SU-DHL-6 (cell line): ENCODE data around the gene DCLK1.

Source experiments
- H2AFZ ChIP-seq: fragments of 200-600 bp; sonication (generic); 2 replicates; pipeline ENCODE4 v1.6.1; 2014; ENCODE audit warnings: low read depth, mild to moderate bottlenecking, moderate library complexity, mixed read lengths, antibody characterized with exemption, low read length; ENCODE audit not compliant: severe bottlenecking
- H3F3A ChIP-seq: fragments of 200-600 bp; shearing (Covaris generic); 2 replicates; pipeline ENCODE4 v1.6.0; 2016; ENCODE audit warnings: antibody characterized with exemption, mild to moderate bottlenecking; ENCODE audit not compliant: insufficient read depth
- H3K27ac ChIP-seq: fragments of 200-600 bp; sonication (generic); 2 replicates; pipeline ENCODE4 v1.5.1; 2016; ENCODE audit warnings: low read depth, mild to moderate bottlenecking, low read length, moderate library complexity, mixed read lengths
- H3K27me3 ChIP-seq: fragments of 200-600 bp; sonication (generic), shearing (Covaris generic); 2 replicates; pipeline ENCODE4 v1.6.0; 2014; ENCODE audit warnings: mild to moderate bottlenecking, low read length
- H3K36me3 ChIP-seq: fragments of 200-600 bp; sonication (generic); 2 replicates; pipeline ENCODE4 v1.6.1; 2014; ENCODE audit warnings: mild to moderate bottlenecking, low read length, mixed read lengths
- H3K4me2 ChIP-seq: fragments of 300-600, 200-600 bp; shearing (Covaris generic), sonication (generic); 2 replicates; pipeline ENCODE4 v1.6.0; 2014; ENCODE audit warnings: low read length, low read depth, mild to moderate bottlenecking; ENCODE audit not compliant: poor library complexity, severe bottlenecking
- H3K4me3 ChIP-seq: fragments of 200-600 bp; sonication (generic); 2 replicates; pipeline ENCODE4 v1.5.1; 2014; ENCODE audit warnings: antibody characterized with exemption, low read length, mild to moderate bottlenecking, mixed read lengths; ENCODE audit not compliant: insufficient read depth, poor library complexity, severe bottlenecking
- H3K79me2 ChIP-seq: fragments of 200-600 bp; sonication (generic); 2 replicates; pipeline ENCODE4 v1.6.1; 2014; ENCODE audit warnings: mild to moderate bottlenecking, low read length, moderate library complexity; ENCODE audit not compliant: insufficient read depth
- H3K9ac ChIP-seq: fragments of 200-600 bp; sonication (generic); 2 replicates; pipeline ENCODE4 v1.7.0; 2014; ENCODE audit warnings: mild to moderate bottlenecking, low read length
- H3K9me2 ChIP-seq: fragments of 200-600 bp; sonication (generic); replicated peaks from 2 replicates; pipeline ENCODE4 v1.6.1; 2014; ENCODE audit warnings: low read length; ENCODE audit not compliant: insufficient read depth
- H3K9me3 ChIP-seq: fragments of 200-600 bp; sonication (generic); 2 replicates; pipeline ENCODE4 v1.6.1; 2014; ENCODE audit warnings: low read length, mixed read lengths; ENCODE audit not compliant: insufficient read depth
- H4K20me1 ChIP-seq: fragments of 200-600 bp; sonication (generic); 2 replicates; pipeline ENCODE4 v1.6.1; 2014; ENCODE audit warnings: low read depth, mild to moderate bottlenecking, antibody characterized with exemption, low read length, moderate library complexity, mixed read lengths
- EZH2phosphoT487 ChIP-seq: fragments of 200-600 bp; sonication (generic), shearing (Covaris generic); conservative IDR thresholded peaks from 2 replicates; pipeline ENCODE4 v1.6.1; 2018; ENCODE audit warnings: mild to moderate bottlenecking, antibody characterized with exemption, low read length, moderate library complexity, mixed read lengths
- TF ChIP-seq, protein P1 (sequence below): fragments of 200-600 bp; sonication (generic); IDR thresholded peaks from one replicate; pipeline ENCODE4 v1.5.1; 2017; ENCODE audit warnings: antibody characterized with exemption, mild to moderate bottlenecking, low read length, moderate library complexity; ENCODE audit not compliant: insufficient read depth, poor library complexity, severe bottlenecking

The DCLK1 gene

GRCh38 chr13:35808846-35809245, 322.3 kb downstream of the DCLK1 start:
- Histone ChIP-seq H3K4me3 (no peak overlapping the region), H3K9me2 (no peaks in the 10 kb centered on the region), H2AFZ (no peak overlapping the region), H3K27me3 (no peaks in the 10 kb centered on the region), H3K27ac (no peak overlapping the region), H4K20me1 (no peaks in the 10 kb centered on the region), H3K9me3 (no peaks in the 10 kb centered on the region), H3F3A (no peaks in the 10 kb centered on the region), H3K9ac (no peak overlapping the region), H3K4me2 (no peak overlapping the region), H3K79me2 (no peaks in the 10 kb centered on the region), H3K36me3 (no peaks in the 10 kb centered on the region)
- TF ChIP-seq, protein P1, sequence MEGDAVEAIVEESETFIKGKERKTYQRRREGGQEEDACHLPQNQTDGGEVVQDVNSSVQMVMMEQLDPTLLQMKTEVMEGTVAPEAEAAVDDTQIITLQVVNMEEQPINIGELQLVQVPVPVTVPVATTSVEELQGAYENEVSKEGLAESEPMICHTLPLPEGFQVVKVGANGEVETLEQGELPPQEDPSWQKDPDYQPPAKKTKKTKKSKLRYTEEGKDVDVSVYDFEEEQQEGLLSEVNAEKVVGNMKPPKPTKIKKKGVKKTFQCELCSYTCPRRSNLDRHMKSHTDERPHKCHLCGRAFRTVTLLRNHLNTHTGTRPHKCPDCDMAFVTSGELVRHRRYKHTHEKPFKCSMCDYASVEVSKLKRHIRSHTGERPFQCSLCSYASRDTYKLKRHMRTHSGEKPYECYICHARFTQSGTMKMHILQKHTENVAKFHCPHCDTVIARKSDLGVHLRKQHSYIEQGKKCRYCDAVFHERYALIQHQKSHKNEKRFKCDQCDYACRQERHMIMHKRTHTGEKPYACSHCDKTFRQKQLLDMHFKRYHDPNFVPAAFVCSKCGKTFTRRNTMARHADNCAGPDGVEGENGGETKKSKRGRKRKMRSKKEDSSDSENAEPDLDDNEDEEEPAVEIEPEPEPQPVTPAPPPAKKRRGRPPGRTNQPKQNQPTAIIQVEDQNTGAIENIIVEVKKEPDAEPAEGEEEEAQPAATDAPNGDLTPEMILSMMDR, result no peak
- TF ChIP-seq EZH2phosphoT487, result no peak

- H3F3A ChIP-seq, result no peaks in the 10 kb centered on the region
- no peak overlapping the region for H3K4me2 ChIP-seq
- TF ChIP-seq EZH2phosphoT487, result no peak
- TF ChIP-seq, protein P1, result no peak
- no peaks in the 10 kb centered on the region for H3K9me2 ChIP-seq
- H3K4me3 ChIP-seq, result no peak overlapping the region
- H2AFZ ChIP-seq, result no peak overlapping the region
- H3K9me3 ChIP-seq, result no peaks in the 10 kb centered on the region
- no peaks in the 10 kb centered on the region for H3K36me3 ChIP-seq
- no peak overlapping the region for H3K27ac ChIP-seq
- no peaks in the 10 kb centered on the region for H3K79me2 ChIP-seq
- no peaks in the 10 kb centered on the region for H4K20me1 ChIP-seq
- H3K9ac ChIP-seq, result no peak overlapping the region
- H3K27me3 ChIP-seq, result no peaks in the 10 kb centered on the region
Measured at GRCh38 chr13:35804901-35805300, 326.3 kb downstream of the DCLK1 start.

DNA sequence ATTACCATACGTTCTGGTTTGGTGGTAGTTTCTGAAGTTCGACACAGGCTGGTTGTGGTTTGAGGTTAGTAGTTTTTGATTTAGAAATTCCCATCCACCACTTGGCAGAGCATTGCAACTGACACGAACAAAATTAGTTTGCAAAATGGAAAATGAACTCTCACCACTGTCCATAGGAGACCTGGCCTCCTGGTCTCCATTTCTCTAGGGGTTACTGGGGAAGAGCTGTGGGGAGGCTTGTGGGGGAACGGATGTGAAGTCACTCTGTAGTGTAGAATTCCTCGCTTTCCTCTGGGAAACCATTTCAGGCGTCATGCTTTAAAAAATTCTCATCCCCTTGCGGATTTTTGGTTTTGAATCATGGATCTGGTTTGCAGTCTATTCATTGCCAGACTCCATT, 333.2 kb downstream of the DCLK1 start:
- no peak overlapping the region for H3K9ac ChIP-seq
- H3K36me3 ChIP-seq, result no peaks in the 10 kb centered on the region
- H2AFZ ChIP-seq, result no peak overlapping the region
- H3K4me3 ChIP-seq, result no peak overlapping the region
- H3K27ac ChIP-seq, result no peak overlapping the region
- H3K9me3 ChIP-seq, result no peaks in the 10 kb centered on the region
- no peaks in the 10 kb centered on the region for H3K79me2 ChIP-seq
- H3F3A ChIP-seq, result no peaks in the 10 kb centered on the region
- H3K4me2 ChIP-seq, result no peak overlapping the region
- no peaks in the 10 kb centered on the region for H3K9me2 ChIP-seq
- TF ChIP-seq EZH2phosphoT487, result no peak
- TF ChIP-seq, protein P1, result no peak
- H3K27me3 ChIP-seq, result no peaks in the 10 kb centered on the region
- H4K20me1 ChIP-seq, result no peaks in the 10 kb centered on the region

GRCh38 chr13:35797244-35797643, 333.9 kb downstream of the DCLK1 start:
- H3K4me2 ChIP-seq, result no peak overlapping the region
- no peaks in the 10 kb centered on the region for H3K27me3 ChIP-seq
- H3K4me3 ChIP-seq, result no peak overlapping the region
- H3K36me3 ChIP-seq, result no peaks in the 10 kb centered on the region
- H3K27ac ChIP-seq, result no peak overlapping the region
- no peaks in the 10 kb centered on the region for H3F3A ChIP-seq
- H3K9me3 ChIP-seq, result no peaks in the 10 kb centered on the region
- H4K20me1 ChIP-seq, result no peaks in the 10 kb centered on the region
- TF ChIP-seq EZH2phosphoT487, result no peak
- TF ChIP-seq, protein P1, result no peak
- no peak overlapping the region for H2AFZ ChIP-seq
- H3K9me2 ChIP-seq, result no peaks in the 10 kb centered on the region
- no peaks in the 10 kb centered on the region for H3K79me2 ChIP-seq
- no peak overlapping the region for H3K9ac ChIP-seq
